Panc1 (cell line): Measurements from ENCODE around the gene SMG6. TPM values are rescaled to one million over a fixed set of nuclear protein-coding genes. Genes with fewer than 3 reads are reported as not detected.

Experiments
- ATAC-seq: fragments of 200-7000 bp; cut with Tn5 transposase; 2 replicates; pipeline ENCODE4 v1.9.1; 2020; ENCODE audit warnings: mild to moderate bottlenecking, moderate library complexity
- BruUV-seq: library from RNA; stranded (reverse); fragments of 400-500 nt; replicated peaks from 2 replicates; lab custom pipeline; 2021; lab: Mats Ljungman, UMichigan
- CTCF ChIA-PET: fragments of 300-600 bp; sonication (Branson Sonifier 250); formaldehyde crosslinking; loops from one replicate; lab custom pipeline; 2022; ENCODE audit warnings: antibody characterized with exemption; lab: Charles Lee
- POLR2A ChIA-PET: fragments of 300-600 bp; sonication (Branson Sonifier 250); formaldehyde crosslinking; loops from one replicate; lab custom pipeline; 2022; ENCODE audit warnings: antibody characterized with exemption; lab: Charles Lee
- DNase-seq: peaks from one replicate; pipeline ENCODE4 v3.0.0-alpha.2; 2010; ENCODE audit warnings: low read depth, low spot score
- H3K27ac ChIP-seq: 2 replicates; pipeline ENCODE4 v1.5.1; 2011; ENCODE audit warnings: mild to moderate bottlenecking, low read length, inconsistent platforms
- H3K27me3 ChIP-seq: fragments of 200-500 bp; sonication (Bioruptor generic); 2 replicates; pipeline ENCODE4 v1.6.0; 2014; ENCODE audit warnings: low read length, inconsistent platforms; ENCODE audit not compliant: control insufficient read depth, insufficient read depth
- H3K36me3 ChIP-seq: fragments of 200-500 bp; sonication (Bioruptor generic); 2 replicates; pipeline ENCODE4 v1.5.1; 2014; ENCODE audit warnings: inconsistent platforms, mild to moderate bottlenecking, low read length, moderate library complexity; ENCODE audit not compliant: control insufficient read depth, insufficient read depth
- H3K4me1 ChIP-seq: 2 replicates; pipeline ENCODE4 v1.5.1; 2011; ENCODE audit warnings: inconsistent platforms, mild to moderate bottlenecking, low read length, moderate library complexity; ENCODE audit not compliant: control insufficient read depth, insufficient read depth
- H3K4me3 ChIP-seq, 2 experiments: 2 replicates each; pipeline ENCODE4 v1.5.1; 2011 to 2012; ENCODE audit warnings: low read depth in 2 of 2, low read length in 2 of 2, mild to moderate bottlenecking in 2 of 2, inconsistent platforms in 1 of 2, moderate library complexity in 1 of 2
- H3K9me3 ChIP-seq: fragments of 200-500 bp; sonication (Bioruptor generic); 2 replicates; pipeline ENCODE4 v1.5.1; 2014; ENCODE audit warnings: low read depth, mild to moderate bottlenecking, inconsistent platforms, low read length, moderate library complexity; ENCODE audit not compliant: control insufficient read depth, insufficient read depth
- POLR2AphosphoS5 ChIP-seq: IDR thresholded peaks from 2 replicates; pipeline ENCODE4 v1.6.1; 2012; ENCODE audit warnings: mild to moderate bottlenecking, low read depth, low read length, moderate library complexity
- REST ChIP-seq, 2 experiments: IDR thresholded peaks; 2 replicates each; pipeline ENCODE4 v1.6.1; 2011 to 2012; ENCODE audit warnings: low read depth in 2 of 2, control low read depth in 1 of 2, low read length in 1 of 2, mild to moderate bottlenecking in 1 of 2, moderate library complexity in 1 of 2; ENCODE audit not compliant: insufficient read depth in 1 of 2
- SIN3A ChIP-seq: IDR thresholded peaks from 2 replicates; pipeline ENCODE4 v1.6.1; 2012; ENCODE audit warnings: low read depth, mild to moderate bottlenecking, low read length, moderate library complexity, borderline replicate concordance; ENCODE audit not compliant: insufficient read depth
- TCF7L2 ChIP-seq: IDR thresholded peaks from 2 replicates; pipeline ENCODE4 v1.6.1; 2011; ENCODE audit warnings: mild to moderate bottlenecking, low read depth, low read length, inconsistent platforms
- in situ Hi-C: cut with HindIII; loops from 2 replicates; pipeline ENCODE4 v1.10.0; 2016; ENCODE audit warnings: low sequenced_read_pairs, low pct_unique_long_range_greater_than_20kb
- intact Hi-C: fragments of 100-400 bp; cut with micrococcal nuclease; formaldehyde crosslinking; loops from one replicate; pipeline ENCODE4 v1.10.0; 2022; ENCODE audit not compliant: unreplicated experiment
- total RNA-seq: library from RNA; stranded (reverse); gene quantifications from one replicate; pipeline ENCODE4 v1.2.1, GENCODE V29; 2021; ENCODE audit not compliant: unreplicated experiment
- TF ChIP-seq, protein P1 (sequence below): fragments of 450-650 bp; IDR thresholded peaks from 2 replicates; pipeline ENCODE4 v1.5.1; 2017; ENCODE audit warnings: mild to moderate bottlenecking

The SMG6 gene
- total RNA-seq, 1 experiment from 2014 or later = 17.8 TPM

DNA sequence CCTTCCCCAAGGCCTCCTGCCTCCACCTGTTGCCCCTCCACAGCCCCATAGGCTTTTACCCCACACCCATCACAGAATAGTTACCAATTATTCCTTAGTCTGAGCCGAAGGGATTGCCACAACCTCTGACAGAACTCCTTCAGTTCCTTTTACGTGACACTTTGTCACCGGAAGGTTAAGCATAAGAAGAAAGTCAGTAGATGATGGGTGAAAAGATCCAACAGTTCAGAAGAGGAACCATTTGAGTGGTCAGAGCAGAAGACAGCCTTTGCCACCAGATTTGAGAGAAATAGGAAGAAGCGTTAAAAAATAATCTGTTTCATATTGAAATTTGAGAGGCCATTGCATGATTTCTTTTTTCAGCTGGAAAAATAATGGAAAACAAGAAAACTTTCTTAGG lies 1.3 kb upstream of the SMG6 start:
- in situ Hi-C loops (no loop called here), intact Hi-C loops (no loop called here)
- no peak for TF ChIP-seq TCF7L2
- no peak for TF ChIP-seq REST (IDR thresholded peaks at IDR 0.05; ENCODE audit: insufficient read depth in 1 of 2, low read depth in 2 of 2, low read length in 1 of 2)
- TF ChIP-seq POLR2AphosphoS5 = no peak
- TF ChIP-seq, protein P1, sequence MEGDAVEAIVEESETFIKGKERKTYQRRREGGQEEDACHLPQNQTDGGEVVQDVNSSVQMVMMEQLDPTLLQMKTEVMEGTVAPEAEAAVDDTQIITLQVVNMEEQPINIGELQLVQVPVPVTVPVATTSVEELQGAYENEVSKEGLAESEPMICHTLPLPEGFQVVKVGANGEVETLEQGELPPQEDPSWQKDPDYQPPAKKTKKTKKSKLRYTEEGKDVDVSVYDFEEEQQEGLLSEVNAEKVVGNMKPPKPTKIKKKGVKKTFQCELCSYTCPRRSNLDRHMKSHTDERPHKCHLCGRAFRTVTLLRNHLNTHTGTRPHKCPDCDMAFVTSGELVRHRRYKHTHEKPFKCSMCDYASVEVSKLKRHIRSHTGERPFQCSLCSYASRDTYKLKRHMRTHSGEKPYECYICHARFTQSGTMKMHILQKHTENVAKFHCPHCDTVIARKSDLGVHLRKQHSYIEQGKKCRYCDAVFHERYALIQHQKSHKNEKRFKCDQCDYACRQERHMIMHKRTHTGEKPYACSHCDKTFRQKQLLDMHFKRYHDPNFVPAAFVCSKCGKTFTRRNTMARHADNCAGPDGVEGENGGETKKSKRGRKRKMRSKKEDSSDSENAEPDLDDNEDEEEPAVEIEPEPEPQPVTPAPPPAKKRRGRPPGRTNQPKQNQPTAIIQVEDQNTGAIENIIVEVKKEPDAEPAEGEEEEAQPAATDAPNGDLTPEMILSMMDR = no peak
- TF ChIP-seq SIN3A = no peak
- Histone ChIP-seq H3K9me3 (no peaks in the 10 kb centered on the region), H3K4me1 (peaks cover 3% of the 10 kb centered on the region), H3K36me3 (peaks cover 2% of the 10 kb centered on the region; the same call in 1 of the 2 replicates), H3K27ac (peak overlapping the region; percentile 75), H3K27me3 (no peaks in the 10 kb centered on the region), H3K4me3 (peak overlapping the region; percentile 75 to 92; a peak in 3 of 4 replicates)
- DNase-seq (no peak), ATAC-seq (no peak)
- BruUV-seq = TSS peak; percentile 93
- ChIA-PET POLR2A (no interaction called here), CTCF (no interaction called here)

GRCh38 chr17:2302778-2303203 lies 794 bp downstream of the SMG6 start:
- Histone ChIP-seq H3K27ac (peak overlapping the region; percentile 83), H3K4me1 (peaks cover 3% of the 10 kb centered on the region), H3K4me3 (peak overlapping the region; percentile 65 to 92), H3K9me3 (no peaks in the 10 kb centered on the region), H3K36me3 (peaks cover 2% of the 10 kb centered on the region; the same call in 1 of the 2 replicates), H3K27me3 (no peaks in the 10 kb centered on the region)
- ChIA-PET POLR2A (no interaction called here), CTCF (no interaction called here)
- intact Hi-C loops = no loop called here
- in situ Hi-C loops = no loop called here
- DNase-seq = no peak
- TF ChIP-seq SIN3A (no peak), POLR2AphosphoS5 (no peak), TCF7L2 (no peak), REST (IDR thresholded peaks at IDR 0.05; ENCODE audit: insufficient read depth in 1 of 2, low read depth in 2 of 2, low read length in 1 of 2) (no peak)
- TF ChIP-seq, protein P1 = no peak
- peak; percentile 1; the same call in 1 of the 2 replicates for ATAC-seq
- BruUV-seq = no TSS peak
